Measurements from ENCODE around the gene NHSL2.

DNA sequence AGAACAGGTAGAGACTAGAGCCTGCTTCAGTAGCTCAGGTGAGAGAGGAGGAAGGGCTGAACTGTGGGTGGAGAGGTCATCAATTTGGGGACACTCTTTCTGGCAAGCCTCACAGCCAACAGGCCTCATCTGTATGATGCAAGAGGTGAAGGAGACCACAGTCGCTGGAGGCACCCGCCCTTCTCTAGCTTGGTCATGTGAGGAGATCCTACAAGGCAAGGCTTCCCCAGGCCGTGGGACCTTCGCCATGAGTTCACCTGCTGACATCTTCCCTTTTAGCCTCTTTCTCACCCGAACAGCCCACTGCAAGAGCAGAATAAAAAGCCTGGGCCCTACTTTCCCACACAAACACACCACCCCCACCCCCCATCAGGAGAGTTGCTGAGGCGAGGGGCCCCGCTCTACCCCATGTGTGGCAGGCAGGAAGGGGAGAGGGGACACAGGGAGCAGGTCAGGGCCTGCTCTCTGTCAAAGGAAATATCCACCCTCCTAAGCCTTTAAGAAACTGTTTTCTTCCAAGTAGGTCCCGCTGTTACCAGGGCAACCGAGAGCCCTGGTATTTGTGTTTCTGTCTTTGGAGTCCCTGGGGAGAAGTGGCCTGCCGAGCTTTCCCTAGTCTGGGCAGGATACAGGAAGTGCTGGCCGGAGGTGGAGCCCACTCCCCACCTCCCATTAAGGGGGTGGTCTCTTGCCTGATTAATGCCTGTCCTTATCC is 213.0 kb downstream of the NHSL2 start:
- no peak for TF ChIP-seq EZH2phosphoT487 (IDR thresholded peaks at IDR 0.05; ENCODE audit: borderline replicate concordance, low read depth, low read length)
- TF ChIP-seq, protein P1, sequence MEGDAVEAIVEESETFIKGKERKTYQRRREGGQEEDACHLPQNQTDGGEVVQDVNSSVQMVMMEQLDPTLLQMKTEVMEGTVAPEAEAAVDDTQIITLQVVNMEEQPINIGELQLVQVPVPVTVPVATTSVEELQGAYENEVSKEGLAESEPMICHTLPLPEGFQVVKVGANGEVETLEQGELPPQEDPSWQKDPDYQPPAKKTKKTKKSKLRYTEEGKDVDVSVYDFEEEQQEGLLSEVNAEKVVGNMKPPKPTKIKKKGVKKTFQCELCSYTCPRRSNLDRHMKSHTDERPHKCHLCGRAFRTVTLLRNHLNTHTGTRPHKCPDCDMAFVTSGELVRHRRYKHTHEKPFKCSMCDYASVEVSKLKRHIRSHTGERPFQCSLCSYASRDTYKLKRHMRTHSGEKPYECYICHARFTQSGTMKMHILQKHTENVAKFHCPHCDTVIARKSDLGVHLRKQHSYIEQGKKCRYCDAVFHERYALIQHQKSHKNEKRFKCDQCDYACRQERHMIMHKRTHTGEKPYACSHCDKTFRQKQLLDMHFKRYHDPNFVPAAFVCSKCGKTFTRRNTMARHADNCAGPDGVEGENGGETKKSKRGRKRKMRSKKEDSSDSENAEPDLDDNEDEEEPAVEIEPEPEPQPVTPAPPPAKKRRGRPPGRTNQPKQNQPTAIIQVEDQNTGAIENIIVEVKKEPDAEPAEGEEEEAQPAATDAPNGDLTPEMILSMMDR (conservative IDR thresholded peaks at IDR 0.05; ENCODE audit: low read length): no peak
